HG02943 (cell line): Measurements from ENCODE around the gene TMEM263.

Experiments used
- ATAC-seq: cut with Tn5 transposase; IDR thresholded peaks from one replicate; pipeline ENCODE4 v1.9.1; 2021; ENCODE audit warnings: mild to moderate bottlenecking, low read depth, moderate library complexity; ENCODE audit not compliant: unreplicated experiment

Gene TMEM263

GRCh38 chr12:106945261-106945851, 10.4 kb upstream of the TMEM263 start:
- no peak for ATAC-seq

- ATAC-seq = no peak
Measured at GRCh38 chr12:106947461-106947860, 8.2 kb upstream of the TMEM263 start.

GRCh38 chr12:106950591-106950990, 5.1 kb upstream of the TMEM263 start:
- no peak for ATAC-seq

- no peak for ATAC-seq
Measured at GRCh38 chr12:106953352-106954250, 2.1 kb upstream of the TMEM263 start.

- no peak for ATAC-seq
Measured at GRCh38 chr12:106954462-106955376, 988 bp upstream of the TMEM263 start.

GRCh38 chr12:106956048-106956578, 406 bp downstream of the TMEM263 start:
- peak; percentile 38 for ATAC-seq

GRCh38 chr12:106957583-106957982, 1.9 kb downstream of the TMEM263 start:
- no peak for ATAC-seq

- ATAC-seq = no peak
Measured at GRCh38 chr12:106960443-106960842, 4.7 kb downstream of the TMEM263 start.

- ATAC-seq = no peak
Measured at GRCh38 chr12:106962286-106962685, 6.6 kb downstream of the TMEM263 start.

GRCh38 chr12:106964526-106964925, 8.8 kb downstream of the TMEM263 start:
- ATAC-seq = no peak

GRCh38 chr12:106971065-106971464, 15.4 kb downstream of the TMEM263 start:
- no peak for ATAC-seq

- ATAC-seq = no peak
Measured at GRCh38 chr12:106973545-106973944, 17.8 kb downstream of the TMEM263 start.

- peak; percentile 86 for ATAC-seq
Measured at GRCh38 chr12:106974511-106974910, 18.8 kb downstream of the TMEM263 start.

- ATAC-seq = no peak
Measured at GRCh38 chr12:106975098-106975497, 19.4 kb downstream of the TMEM263 start.

- ATAC-seq = no peak
Measured at GRCh38 chr12:106975993-106976658, 20.4 kb downstream of the TMEM263 start.

GRCh38 chr12:106976668-106977067, 21.0 kb downstream of the TMEM263 start:
- no peak for ATAC-seq

GRCh38 chr12:106978035-106978800, 22.5 kb downstream of the TMEM263 start:
- ATAC-seq = no peak

- ATAC-seq = no peak
Measured at GRCh38 chr12:106980944-106981343, 25.2 kb downstream of the TMEM263 start.

GRCh38 chr12:106981788-106982187, 26.1 kb downstream of the TMEM263 start:
- ATAC-seq = no peak
